SKM-1 treated with dmso at 0.1 percent for 144 hours (cell line): ENCODE data around the gene SPON1.
"Not testable (repeated sequence)": the region's sequence is repeated elsewhere in the genome, so short reads cannot be mapped to it uniquely, and the experiment has no call there.

Experiments used
- DNase-seq: peaks from one replicate; lab custom pipeline; 2025; ENCODE audit not compliant: unreplicated experiment; lab: John Stamatoyannopoulos, UW

Gene SPON1

GRCh38 chr11:13974631-13975030 lies 12.1 kb downstream of the SPON1 start:
- DNase-seq, result no peak

- no peak for DNase-seq
Observed at GRCh38 chr11:13983081-13983751, 20.7 kb downstream of the SPON1 start.

GRCh38 chr11:13984616-13985450 lies 22.3 kb downstream of the SPON1 start:
- no peak for DNase-seq

GRCh38 chr11:13986695-13987094 lies 24.2 kb downstream of the SPON1 start:
- DNase-seq, result not testable (repeated sequence)

GRCh38 chr11:13992158-13992856 lies 29.8 kb downstream of the SPON1 start:
- DNase-seq, result not testable (repeated sequence)

GRCh38 chr11:13993096-13993765 lies 30.7 kb downstream of the SPON1 start:
- no peak for DNase-seq

- no peak for DNase-seq
Observed at GRCh38 chr11:13997881-13998280, 35.4 kb downstream of the SPON1 start.

GRCh38 chr11:13999704-14000103 lies 37.2 kb downstream of the SPON1 start:
- no peak for DNase-seq

GRCh38 chr11:14001597-14001996 lies 39.1 kb downstream of the SPON1 start:
- DNase-seq, result no peak

- DNase-seq, result no peak
Observed at GRCh38 chr11:14007566-14007965, 45.0 kb downstream of the SPON1 start.

GRCh38 chr11:14010665-14011064 lies 48.1 kb downstream of the SPON1 start:
- DNase-seq, result no peak

GRCh38 chr11:14012846-14013245 lies 50.3 kb downstream of the SPON1 start:
- DNase-seq, result no peak

GRCh38 chr11:14015711-14016110 lies 53.2 kb downstream of the SPON1 start:
- no peak for DNase-seq

GRCh38 chr11:14018441-14018840 lies 55.9 kb downstream of the SPON1 start:
- DNase-seq, result no peak

- DNase-seq, result no peak
Observed at GRCh38 chr11:14021738-14022137, 59.2 kb downstream of the SPON1 start.

- DNase-seq, result no peak
Observed at GRCh38 chr11:14022251-14022650, 59.7 kb downstream of the SPON1 start.

- no peak for DNase-seq
Observed at GRCh38 chr11:14022821-14023220, 60.3 kb downstream of the SPON1 start.

- DNase-seq, result no peak
Observed at GRCh38 chr11:14026961-14027360, 64.4 kb downstream of the SPON1 start.

- DNase-seq, result no peak
Observed at GRCh38 chr11:14027525-14027924, 65.0 kb downstream of the SPON1 start.

- no peak for DNase-seq
Observed at GRCh38 chr11:14029440-14029839, 66.9 kb downstream of the SPON1 start.
